ENCODE measurements around the gene SLC2A9. TPM values are rescaled to one million over a fixed set of nuclear protein-coding genes. Genes with fewer than 3 reads are reported as not detected.

SLC2A9 gene
- total and polyA plus RNA-seq, 2 of the 13 experiments (the other 11 are each of a cell fraction or from before 2014, with no cell fraction given) = 36.2 to 42.3 TPM

DNA sequence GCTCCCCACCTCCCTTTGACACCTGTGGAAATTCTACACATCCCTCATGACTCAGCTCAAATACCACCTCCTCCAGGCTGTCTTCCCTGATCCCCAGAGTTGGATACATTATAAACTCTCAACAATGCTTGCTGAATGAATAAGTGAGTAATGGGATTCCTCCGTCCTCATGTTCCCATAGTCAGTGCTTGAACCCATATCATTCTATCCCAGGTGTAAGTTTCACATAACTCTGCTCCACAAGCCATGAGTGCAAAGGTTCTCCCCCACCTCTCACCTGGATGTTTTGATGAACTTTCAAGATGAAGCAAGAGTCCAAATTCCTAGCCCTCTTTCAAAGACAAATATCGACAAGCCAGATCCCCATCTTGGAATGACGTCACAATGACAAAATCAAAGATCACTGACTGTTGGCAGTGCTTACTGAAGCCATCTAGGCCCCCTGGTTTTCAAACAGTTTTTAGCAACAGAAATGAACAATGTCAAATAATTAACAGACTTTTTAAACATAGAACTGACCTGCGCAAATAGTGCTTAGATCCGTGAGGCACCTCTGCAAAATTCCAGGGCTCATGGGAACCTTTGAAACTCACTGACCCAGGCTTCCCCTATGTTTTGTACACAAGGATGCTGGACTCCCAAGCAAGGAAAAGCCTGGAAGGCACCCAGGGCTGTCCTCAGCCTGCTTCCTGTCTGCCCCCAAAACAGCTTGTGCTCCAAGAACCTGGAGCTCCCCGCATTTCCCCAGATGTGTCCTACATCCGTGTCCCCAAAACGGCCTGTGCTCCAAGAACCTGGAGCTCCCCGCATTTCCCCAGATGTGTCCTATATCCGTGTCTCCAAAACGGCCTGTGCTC, 4.0 kb downstream of the SLC2A9 start (continued):
- TF ChIP-seq, protein P1, sequence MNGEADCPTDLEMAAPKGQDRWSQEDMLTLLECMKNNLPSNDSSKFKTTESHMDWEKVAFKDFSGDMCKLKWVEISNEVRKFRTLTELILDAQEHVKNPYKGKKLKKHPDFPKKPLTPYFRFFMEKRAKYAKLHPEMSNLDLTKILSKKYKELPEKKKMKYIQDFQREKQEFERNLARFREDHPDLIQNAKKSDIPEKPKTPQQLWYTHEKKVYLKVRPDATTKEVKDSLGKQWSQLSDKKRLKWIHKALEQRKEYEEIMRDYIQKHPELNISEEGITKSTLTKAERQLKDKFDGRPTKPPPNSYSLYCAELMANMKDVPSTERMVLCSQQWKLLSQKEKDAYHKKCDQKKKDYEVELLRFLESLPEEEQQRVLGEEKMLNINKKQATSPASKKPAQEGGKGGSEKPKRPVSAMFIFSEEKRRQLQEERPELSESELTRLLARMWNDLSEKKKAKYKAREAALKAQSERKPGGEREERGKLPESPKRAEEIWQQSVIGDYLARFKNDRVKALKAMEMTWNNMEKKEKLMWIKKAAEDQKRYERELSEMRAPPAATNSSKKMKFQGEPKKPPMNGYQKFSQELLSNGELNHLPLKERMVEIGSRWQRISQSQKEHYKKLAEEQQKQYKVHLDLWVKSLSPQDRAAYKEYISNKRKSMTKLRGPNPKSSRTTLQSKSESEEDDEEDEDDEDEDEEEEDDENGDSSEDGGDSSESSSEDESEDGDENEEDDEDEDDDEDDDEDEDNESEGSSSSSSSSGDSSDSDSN (CRISPR knock-in tag; IDR thresholded peaks at IDR 0.05) = peak; percentile 31; the same call in 1 of the 2 replicates
- TF ChIP-seq NR2F6 (IDR thresholded peaks at IDR 0.05) = peak; percentile 86
- peak; percentile 52 for TF ChIP-seq NR2F6 (CRISPR knock-in tag; IDR thresholded peaks at IDR 0.05)
- peak; percentile 94 for TF ChIP-seq ATF1 (CRISPR knock-in tag; IDR thresholded peaks at IDR 0.05)
- no peak for TF ChIP-seq ZNF781 (CRISPR knock-in tag; IDR thresholded peaks at IDR 0.05; ENCODE audit: borderline replicate concordance, not compliant biosample characterization)
- TF ChIP-seq, protein P2, sequence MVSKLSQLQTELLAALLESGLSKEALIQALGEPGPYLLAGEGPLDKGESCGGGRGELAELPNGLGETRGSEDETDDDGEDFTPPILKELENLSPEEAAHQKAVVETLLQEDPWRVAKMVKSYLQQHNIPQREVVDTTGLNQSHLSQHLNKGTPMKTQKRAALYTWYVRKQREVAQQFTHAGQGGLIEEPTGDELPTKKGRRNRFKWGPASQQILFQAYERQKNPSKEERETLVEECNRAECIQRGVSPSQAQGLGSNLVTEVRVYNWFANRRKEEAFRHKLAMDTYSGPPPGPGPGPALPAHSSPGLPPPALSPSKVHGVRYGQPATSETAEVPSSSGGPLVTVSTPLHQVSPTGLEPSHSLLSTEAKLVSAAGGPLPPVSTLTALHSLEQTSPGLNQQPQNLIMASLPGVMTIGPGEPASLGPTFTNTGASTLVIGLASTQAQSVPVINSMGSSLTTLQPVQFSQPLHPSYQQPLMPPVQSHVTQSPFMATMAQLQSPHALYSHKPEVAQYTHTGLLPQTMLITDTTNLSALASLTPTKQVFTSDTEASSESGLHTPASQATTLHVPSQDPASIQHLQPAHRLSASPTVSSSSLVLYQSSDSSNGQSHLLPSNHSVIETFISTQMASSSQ (IDR thresholded peaks at IDR 0.05; ENCODE audit: low read depth) = peak; percentile 93
- TF ChIP-seq, protein P2 (CRISPR knock-in tag; IDR thresholded peaks at IDR 0.05; ENCODE audit: borderline replicate concordance) = peak; percentile 89
- TF ChIP-seq, protein P3, sequence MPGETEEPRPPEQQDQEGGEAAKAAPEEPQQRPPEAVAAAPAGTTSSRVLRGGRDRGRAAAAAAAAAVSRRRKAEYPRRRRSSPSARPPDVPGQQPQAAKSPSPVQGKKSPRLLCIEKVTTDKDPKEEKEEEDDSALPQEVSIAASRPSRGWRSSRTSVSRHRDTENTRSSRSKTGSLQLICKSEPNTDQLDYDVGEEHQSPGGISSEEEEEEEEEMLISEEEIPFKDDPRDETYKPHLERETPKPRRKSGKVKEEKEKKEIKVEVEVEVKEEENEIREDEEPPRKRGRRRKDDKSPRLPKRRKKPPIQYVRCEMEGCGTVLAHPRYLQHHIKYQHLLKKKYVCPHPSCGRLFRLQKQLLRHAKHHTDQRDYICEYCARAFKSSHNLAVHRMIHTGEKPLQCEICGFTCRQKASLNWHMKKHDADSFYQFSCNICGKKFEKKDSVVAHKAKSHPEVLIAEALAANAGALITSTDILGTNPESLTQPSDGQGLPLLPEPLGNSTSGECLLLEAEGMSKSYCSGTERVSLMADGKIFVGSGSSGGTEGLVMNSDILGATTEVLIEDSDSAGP (CRISPR knock-in tag; IDR thresholded peaks at IDR 0.05; ENCODE audit: borderline replicate concordance) = peak; percentile 47; the same call in 1 of the 2 replicates
- TF ChIP-seq SP4 (CRISPR knock-in tag; IDR thresholded peaks at IDR 0.05) = peak; percentile 19; the same call in 1 of the 2 replicates
- TF ChIP-seq ZNF782 (CRISPR knock-in tag; IDR thresholded peaks at IDR 0.05; ENCODE audit: borderline replicate concordance) = no peak
- 0 out of 2 replicates have a peak, but pooled peaks have one; percentile 40 for TF ChIP-seq CCDC6 (CRISPR knock-in tag; IDR thresholded peaks at IDR 0.05)
- TF ChIP-seq HMG20B (CRISPR knock-in tag; conservative IDR thresholded peaks at IDR 0.05) = peak; percentile 78; the same call in 1 of the 2 replicates
- no peak for TF ChIP-seq ZNF589 (CRISPR knock-in tag; conservative IDR thresholded peaks at IDR 0.05)

All from HepG2 (cell line).